ENCODE measurements around the gene FUOM. TPM values are rescaled to one million over a fixed set of nuclear protein-coding genes. Genes with fewer than 3 reads are reported as not detected.

FUOM gene
- total and polyA plus RNA-seq, 10 of the 15 experiments (the other 5 are each of a cell fraction or from before 2014, with no cell fraction given): 1.8 to 41.7 (median 25.6) TPM

DNA sequence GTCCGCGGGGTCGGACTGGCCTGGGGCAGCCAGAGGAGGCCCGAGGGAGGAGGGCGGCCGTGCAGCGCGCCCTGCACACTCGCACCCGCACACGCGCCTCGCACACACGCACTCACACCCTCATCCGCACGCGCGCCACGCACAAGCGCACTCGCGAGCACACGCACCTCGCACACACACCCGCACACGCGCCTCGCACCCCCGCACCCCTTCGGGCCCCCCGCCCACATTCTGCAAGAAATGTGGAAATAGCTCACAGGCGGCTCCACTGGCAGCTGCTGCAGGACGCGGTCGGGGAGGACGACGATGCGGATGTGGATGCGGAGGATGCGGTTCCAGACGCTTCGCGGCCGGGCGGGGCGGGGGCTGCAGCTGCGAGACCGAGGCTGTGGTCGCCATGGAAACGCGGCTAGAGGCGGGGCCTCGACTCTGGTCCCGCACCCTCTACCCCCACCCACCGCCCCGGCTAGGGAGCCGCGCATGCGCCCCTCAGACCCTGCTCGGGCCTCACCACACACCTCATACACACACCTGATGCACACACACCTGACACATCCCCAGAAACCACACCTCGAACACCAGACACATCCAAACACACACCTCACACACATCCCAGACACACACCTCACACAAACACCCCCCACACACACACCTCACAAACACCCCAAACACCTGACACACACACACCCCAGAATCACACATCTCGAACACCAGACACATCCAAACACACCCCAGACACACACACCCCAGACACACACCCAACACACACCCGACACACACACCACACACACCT, 21.0 kb downstream of the FUOM start, which contains the start of gene CALY (continued):
- TF ChIP-seq ZNF384 (IDR thresholded peaks at IDR 0.05; ENCODE audit: borderline replicate concordance, low read depth, low read length) (no peak), MTA3 (IDR thresholded peaks at IDR 0.05; ENCODE audit: borderline replicate concordance, low read length) (no peak), TCF3 (IDR thresholded peaks at IDR 0.05; ENCODE audit: borderline replicate concordance, insufficient read depth, low read depth, low read length) (peak; percentile 64; the same call in 1 of the 2 replicates)
- TF ChIP-seq, protein P1, sequence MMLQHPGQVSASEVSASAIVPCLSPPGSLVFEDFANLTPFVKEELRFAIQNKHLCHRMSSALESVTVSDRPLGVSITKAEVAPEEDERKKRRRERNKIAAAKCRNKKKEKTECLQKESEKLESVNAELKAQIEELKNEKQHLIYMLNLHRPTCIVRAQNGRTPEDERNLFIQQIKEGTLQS (IDR thresholded peaks at IDR 0.05; ENCODE audit: borderline replicate concordance, extremely low read depth, low read depth, low read length): no peak

DNA sequence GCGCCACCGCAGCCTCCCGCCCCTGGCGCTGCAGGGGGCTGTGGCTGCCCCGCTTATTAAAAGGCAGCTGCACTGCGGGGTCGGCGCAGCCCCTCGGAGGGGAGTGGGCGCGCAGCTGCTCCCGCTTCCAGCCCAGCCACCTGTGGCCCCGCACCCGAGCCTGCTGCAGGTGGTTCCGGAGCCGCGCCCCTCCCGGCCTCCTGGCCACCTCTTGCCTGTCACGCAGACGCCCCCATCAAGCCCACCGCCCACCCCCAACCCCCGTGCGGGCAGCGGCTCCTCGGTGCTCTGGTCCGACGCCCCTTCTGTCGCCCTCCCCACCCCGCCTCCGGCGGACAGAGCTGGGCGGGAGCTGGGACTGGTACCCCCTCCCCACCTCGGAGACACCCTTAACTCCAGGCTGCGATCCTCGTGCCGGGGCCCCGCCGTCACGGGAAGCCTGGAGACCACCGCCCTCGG, 21.7 kb downstream of the FUOM start:
- in situ Hi-C loops (cut with MboI) (no loop called here), intact Hi-C loops (cut with micrococcal nuclease; ENCODE audit: unreplicated experiment) (no loop called here)
- Histone ChIP-seq H3K27ac (ENCODE audit: control insufficient read depth, insufficient read depth) (no peak overlapping the region), H3K9ac (ENCODE audit: control insufficient read depth, insufficient read depth, low read length) (no peak overlapping the region), H4K20me1 (ENCODE audit: control insufficient read depth, insufficient read depth) (no peaks in the 10 kb centered on the region), H3K79me2 (ENCODE audit: control insufficient read depth, insufficient read depth, low read length) (no peaks in the 10 kb centered on the region), H3K9me3 (replicated peaks; ENCODE audit: control insufficient read depth, insufficient read depth, low read length) (no peaks in the 10 kb centered on the region; the same call in 2 of the 3 replicates), H2AFZ (ENCODE audit: control insufficient read depth, low read depth, low read length) (no peak overlapping the region), H3K4me3 (no peak overlapping the region), H3K4me1 (ENCODE audit: control insufficient read depth, insufficient read depth, low read length) (no peaks in the 10 kb centered on the region), H3K36me3 (ENCODE audit: control insufficient read depth in 2 of 2, insufficient read depth in 2 of 2, low read length in 1 of 2) (no peaks in the 10 kb centered on the region), H3K27me3 (replicated peaks in 1 of 2; ENCODE audit: control insufficient read depth in 2 of 2, insufficient read depth in 2 of 2, low read length in 1 of 2) (peaks cover 5 to 12% of the 10 kb centered on the region in 2 experiments), H3K4me2 (ENCODE audit: control insufficient read depth, insufficient read depth) (no peak overlapping the region)
- POLR2A ChIA-PET: no interaction called here
- ATAC-seq (peak; percentile 23; the same call in 2 of the 3 replicates), DNase-seq (ENCODE audit: low read depth, low spot score) (no peak), FAIRE-seq (no peak)
- TF ChIP-seq KDM1A (IDR thresholded peaks at IDR 0.05; ENCODE audit: borderline replicate concordance) (no peak), BACH1 (IDR thresholded peaks at IDR 0.05; ENCODE audit: borderline replicate concordance) (no peak), DPF2 (IDR thresholded peaks at IDR 0.05) (0 out of 2 replicates have a peak, but pooled peaks have one; percentile 16), HDGF (IDR thresholded peaks at IDR 0.05) (no peak)
- SMC1A ChIA-PET (ENCODE audit: uncharacterized antibody, unreplicated experiment): no interaction called here
- BruUV-seq (replicated peaks): no TSS peak
- WGBS (ENCODE audit: insufficient coverage, insufficient replicate concordance, low lambda C conversion rate, missing lambda C conversion rate): 44% methylated on average over 27 of the region's 41 CpGs
- RAD21 ChIA-PET (ENCODE audit: unreplicated experiment): no interaction called here
- CTCF ChIA-PET: no interaction called here
